NCI-H1930 (cell line): ENCODE measurements around the gene FAAP20.
A peak's percentile ranks its signal among the peaks of the same experiment; 100 is the strongest.

Source experiments
- DNase-seq, 2 experiments: peaks; one replicate each; lab custom pipeline; 2025; lab: John Stamatoyannopoulos, UW

FAAP20 gene

DNA sequence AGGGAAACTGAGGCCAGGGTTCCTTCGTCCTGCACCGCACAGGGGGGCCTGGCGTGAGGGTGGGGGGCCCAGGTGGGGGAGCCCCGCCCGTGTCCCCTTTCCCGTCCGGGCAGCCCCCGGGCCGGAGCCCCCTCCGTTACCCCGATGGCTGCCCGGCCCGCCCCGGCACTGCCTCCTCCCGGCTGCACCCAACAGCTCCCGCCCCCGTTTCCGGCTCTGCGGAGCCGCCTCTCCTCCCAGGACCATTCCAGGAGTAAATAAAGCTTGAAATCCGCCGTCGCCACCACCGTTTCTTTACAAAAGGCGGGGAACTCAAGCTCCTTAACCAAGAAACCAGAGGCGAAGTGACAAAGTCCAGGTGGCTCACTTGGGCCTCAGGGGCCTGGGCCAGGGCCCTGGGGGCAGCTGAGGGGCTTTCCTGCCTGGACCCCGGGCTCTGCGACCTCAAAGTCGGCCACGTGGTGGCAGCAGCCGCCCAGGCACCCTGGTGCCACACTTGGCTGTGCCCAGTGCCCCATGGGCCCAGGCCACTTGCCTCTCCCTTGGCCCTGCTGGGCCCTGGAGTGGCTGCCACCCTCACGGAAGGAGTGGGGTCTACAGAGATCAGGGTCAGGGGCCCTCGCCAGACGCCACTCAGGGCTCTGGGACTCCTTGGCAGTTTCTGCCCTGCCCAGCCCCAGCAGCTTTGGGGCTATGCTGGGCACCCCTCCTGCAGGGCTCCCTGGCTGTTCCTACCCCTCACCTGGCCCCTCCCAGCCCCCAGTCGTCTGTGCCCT is 514 bp upstream of the FAAP20 start:
- peak; percentile 58 to 65 for DNase-seq

DNA sequence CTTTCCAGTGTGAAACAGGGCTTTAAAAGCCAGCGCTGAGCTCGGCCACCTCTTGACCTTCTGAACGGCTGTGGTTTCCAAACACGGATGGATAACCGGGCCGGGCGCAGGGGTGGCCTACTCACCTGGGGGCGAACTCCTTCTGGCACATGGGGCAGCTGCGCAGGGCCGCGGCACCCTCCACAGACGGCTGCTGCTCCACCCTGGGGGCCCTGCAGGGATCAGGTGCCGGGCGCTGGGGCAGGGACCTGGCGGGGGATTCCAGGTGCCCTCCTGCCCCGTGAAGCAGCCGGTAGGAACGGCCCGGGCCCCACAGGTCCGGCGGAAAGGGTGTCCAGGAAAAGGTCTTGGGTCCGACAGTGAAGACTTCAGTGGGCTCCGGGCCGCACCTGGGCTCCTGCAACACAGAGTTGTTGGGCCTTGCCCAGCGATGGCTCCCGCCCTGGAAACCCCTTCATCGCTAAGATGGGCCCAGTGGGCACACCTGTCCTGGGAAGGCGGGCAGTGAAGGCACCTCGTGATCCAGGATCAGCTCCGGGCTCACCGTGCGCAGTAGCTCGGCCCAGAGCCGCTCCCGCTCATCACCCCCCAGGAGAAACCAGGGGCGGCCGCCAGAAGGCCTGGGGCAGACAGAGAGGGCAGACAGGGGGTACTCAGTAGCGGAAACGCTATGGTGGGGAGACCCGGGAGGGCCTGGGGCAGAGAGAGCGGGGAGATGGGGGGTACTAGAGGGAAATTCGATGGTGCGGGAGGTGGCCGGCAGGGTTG is 874 bp downstream of the FAAP20 start:
- DNase-seq: no peak

DNA sequence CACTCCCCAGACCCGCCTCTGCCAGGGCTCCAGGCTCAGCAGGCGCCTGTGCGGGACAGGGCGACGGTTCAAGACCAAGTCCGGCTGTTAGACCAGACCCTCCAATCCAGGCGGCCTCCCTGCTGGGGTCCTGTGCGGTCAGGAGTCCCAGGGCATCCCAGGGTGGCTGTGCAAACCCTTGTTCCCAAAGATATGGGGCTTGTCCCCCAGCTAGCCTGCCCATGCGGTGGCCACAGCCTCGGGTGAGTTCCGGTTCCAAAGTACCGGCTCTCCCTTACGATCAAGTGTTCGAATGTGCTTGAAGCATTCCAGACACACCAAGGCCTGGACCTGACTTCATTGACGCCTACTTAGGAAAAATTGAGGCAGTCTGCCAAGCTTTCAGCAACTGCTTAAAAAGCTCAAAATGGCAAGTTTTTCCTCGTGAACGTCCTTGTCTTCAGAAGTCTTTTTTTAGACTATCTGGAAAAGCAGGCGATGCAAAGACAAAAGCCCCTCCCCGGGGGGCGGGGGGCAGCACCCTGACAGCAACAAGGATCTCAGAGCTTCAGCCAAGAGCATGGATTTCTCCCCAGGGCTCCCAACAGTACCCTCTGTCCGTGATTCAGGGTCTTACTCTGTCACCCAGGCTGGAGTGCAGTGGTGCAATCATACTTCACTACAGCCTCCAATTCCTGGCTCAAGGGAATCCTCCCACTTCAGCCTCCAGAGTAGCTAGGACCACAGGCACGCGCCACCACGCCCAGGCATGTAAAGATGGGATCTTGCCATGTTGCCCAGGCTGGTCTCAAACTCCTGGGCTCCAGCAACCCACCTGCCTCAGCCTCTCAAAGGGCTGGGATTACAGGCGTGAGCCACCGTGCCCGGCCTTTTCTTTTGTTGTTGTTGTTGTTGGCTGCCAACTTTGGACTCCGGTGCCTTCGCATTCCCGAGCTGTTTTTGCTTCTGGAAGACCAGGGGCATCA is 2.3 kb downstream of the FAAP20 start:
- DNase-seq: no peak

DNA sequence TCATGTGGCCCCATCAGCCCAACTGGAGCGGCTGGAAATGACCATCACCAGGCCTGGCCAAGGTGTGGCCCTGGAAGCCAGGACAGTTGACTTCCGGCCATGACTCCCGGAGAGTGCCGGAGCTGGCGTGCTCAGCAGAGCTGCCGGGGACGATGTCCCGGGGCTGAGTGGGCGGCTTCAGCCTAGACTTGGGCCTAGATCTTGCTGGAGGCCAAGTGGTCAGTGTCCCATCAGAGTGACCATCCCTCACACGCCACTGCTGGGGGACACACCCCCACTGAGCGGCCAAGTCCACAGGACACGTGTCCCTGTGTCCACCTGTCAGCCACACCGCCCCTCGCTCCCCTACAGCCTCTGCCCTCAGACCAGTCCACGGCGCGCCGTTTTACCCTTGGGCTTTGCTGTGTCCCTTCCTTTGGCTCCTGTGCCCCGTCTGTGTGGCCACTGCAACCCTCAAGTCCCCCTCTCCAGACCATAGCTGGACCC is 4.0 kb downstream of the FAAP20 start:
- DNase-seq: no peak

DNA sequence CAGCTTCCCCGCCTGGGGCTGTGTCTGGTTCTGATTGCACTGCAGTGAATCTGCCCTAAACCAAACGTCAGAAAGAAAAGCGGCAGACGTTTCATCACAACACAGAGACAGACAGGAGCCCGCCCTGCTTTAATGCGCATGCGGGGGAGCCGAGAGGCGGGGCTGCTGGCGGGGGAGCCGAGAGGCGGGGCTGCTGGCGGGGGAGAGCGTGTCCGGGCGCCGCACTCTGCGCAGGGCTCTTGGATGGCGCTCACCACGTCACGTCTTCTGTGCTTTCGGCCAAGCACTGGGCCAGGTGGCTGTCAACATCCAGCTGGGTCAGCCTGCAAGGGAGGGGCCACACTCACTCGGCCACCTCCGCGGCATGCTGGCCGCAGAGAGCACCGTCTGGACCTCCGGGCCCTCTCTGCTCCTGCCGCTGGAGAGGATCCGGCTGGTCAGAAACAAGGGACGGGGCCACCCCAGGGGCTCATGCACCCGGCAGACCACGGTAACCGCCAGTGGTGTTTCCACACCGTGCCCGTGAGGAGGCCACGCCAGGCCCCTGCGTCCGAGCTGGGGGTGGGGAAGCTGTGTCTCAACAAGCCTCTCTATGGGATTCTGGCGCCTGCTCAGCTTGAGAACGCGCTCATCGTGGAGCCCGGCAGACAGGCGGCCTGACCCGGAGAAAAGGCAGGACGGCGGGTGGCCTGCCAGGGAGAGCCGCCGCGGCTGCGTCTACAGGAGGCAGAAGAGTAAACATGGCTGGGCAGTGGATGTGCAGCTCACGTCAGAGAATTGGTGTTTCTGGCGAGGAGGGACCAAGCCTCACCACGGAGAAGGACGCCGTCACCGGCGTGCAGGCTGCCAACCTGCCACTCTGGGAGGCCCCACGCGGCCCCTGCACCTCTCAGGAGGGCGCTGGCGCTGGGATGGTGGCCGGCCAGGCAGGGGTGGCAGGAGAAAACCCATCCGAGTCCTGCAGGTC is 4.8 kb downstream of the FAAP20 start:
- peak; percentile 53 to 75 for DNase-seq

DNA sequence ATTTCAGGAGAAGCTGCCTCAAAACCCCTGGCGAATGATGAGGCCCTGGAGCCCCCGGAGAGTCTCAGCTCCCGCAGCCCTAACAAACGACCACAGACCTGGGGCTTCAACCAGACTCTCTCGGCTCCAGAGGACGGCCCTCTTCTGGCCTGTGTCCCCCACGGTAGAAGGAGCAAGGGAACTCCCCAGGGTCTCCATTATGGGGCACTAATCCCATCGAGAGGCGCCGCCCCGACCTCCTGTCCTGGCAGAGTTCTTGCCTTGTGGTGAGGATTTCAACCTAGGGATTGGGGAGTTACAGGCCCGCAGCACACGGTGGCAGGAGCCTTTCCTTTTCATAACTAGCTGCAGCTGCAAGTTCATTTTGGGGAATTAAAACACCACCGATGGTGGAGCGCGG is 6.2 kb downstream of the FAAP20 start:
- DNase-seq: no peak

DNA sequence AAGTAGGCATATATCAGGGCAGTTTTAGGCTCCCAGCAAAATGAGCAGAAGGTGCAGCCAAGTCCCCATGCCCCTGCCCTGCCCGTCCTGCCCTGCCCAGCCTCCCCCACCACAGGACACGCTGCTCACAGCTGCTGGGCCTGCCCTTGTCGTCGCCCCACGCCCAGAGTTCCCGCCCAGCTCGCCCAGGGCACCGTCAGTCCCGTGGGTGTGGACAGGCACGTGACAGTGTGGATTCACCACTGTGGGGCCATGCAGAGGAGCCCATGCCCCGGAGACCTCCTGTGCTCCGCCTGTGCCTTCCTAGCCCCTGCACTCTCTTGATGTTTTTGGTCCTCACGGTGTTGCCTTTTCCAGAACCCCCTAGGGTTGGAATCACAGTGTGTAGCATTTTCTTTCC is 7.0 kb downstream of the FAAP20 start:
- no peak for DNase-seq

DNA sequence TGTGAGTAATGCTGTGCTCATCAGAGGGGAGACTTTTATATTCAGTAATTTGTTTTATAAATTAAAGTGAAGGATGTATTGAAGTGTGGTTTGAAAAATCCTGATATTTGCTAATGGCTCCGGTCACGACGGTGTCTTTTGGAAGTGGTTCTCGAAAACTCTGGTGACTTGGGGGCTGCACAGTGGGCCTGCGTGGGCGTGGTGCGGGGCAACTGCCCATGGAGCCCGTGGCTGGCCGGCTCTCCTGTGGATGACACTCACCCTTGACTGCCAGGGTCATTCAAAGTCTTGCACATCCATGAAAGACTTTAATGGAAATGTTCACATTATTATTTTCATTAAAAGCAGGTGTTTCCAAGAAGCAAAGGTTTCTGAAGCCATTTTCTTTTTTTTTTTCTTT is 7.7 kb downstream of the FAAP20 start:
- no peak for DNase-seq

DNA sequence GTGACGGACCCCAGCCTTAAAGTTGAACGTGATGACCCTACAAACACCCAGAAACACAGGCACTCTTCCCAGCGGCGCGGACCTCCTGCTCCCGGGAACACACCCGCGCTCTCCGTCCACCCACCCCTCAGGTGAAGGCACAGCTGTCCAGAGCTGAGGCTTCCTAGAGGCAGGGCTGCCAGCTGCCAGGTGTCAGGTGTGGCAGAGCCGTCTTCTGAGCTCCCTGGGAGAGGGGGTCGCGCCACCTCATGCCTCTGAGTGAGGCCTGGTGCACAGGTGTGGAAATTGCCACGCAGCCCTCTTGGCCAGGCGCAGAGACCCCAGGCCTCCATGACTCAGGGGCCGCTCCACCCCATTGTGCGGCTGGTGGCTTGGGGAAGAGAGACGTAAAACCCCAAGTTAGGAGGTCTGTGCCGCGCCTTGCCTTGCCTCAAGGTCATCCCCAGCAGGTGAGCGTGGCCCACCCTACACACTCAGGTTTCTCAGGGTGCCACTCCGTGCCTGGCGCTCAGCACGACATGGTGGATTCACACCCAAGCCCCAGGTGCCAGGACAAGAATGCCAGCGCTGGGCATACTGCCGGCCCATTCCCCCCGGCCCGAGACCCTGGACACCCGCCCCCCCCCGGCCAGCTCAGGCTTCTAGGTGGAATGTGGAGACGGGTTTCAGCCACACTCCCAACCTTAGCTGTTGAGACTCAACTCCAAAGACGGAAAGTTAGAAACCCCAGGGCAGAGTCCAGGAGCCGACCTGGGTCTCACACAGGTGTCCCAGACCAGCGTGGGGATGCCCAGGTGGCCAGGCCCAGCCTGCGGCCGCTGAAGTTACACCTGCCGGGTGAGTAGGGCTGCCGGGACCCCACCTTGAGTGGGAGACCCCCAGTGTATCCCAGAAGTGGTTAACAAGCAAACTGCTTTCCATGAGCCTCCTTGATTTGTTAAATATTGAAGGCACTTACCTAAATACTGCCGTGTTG is 8.4 kb downstream of the FAAP20 start:
- DNase-seq: no peak

DNA sequence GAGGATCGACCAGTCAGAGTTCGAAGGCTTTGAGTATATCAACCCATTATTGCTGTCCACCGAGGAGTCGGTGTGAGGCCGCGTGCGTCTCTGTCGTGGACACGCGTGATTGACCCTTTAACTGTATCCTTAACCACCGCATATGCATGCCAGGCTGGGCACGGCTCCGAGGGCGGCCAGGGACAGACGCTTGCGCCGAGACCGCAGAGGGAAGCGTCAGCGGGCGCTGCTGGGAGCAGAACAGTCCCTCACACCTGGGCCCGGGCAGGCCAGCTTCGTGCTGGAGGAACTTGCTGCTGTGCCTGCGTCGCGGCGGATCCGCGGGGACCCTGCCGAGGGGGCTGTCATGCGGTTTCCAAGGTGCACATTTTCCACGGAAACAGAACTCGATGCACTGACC is 9.6 kb downstream of the FAAP20 start:
- DNase-seq: no peak

DNA sequence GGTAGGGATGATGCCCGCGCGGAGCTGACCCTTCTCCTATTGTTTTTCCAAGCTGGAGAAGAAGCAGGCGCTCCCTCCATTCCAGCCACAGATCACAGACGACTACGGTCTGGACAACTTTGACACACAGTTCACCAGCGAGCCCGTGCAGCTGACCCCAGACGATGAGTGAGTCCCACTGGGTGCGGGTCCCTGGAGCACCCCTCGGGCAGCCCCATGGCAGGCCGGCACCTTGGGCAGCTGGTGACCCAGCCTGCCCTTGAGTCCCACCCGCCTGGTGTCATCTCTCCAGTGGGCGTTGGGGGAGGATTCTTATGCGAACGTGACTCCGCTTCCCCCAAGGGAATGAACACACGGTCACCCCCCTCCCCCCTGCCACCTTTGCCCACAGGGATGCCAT is 10.0 kb downstream of the FAAP20 start:
- DNase-seq: no peak

DNA sequence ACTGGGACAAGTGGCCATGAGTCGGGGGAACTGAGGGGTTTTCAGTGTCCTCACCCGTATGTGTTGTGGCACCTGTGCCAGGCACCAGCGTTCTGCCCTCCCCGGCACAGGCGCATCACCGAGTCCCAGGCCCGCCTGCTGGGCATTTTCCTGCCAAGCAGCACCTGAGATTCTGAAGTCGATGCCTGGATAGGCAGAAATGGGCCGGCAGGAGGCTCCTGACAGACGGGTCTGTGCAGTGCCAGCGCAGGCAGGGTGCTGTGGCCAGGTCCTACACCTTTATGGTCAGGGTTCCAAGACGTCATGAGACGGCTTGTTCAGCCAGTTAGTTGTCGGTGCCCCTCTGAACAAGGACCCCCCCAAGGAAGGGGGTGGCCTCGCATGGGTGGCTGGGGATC is 10.6 kb downstream of the FAAP20 start:
- no peak for DNase-seq

DNA sequence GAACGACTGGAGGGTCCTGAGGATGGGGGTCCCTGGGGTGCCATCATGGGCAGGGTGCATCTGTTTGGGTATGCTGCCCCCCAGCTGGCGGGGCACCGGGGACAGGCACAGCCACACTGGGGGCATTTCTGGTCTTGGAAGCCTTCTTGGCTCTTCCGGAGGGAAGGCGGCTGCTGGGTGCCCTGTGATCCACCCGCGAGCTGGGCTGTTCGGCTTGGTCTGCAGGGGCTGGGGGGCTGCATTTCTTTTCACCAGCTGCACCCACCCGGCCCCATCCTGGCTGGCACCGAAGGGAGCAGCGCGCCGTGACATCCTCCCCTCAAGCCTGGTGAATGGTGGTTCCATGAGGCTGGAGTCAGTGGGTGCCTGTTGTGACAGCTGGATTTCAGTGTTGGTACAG is 12.2 kb downstream of the FAAP20 start:
- no peak for DNase-seq

DNA sequence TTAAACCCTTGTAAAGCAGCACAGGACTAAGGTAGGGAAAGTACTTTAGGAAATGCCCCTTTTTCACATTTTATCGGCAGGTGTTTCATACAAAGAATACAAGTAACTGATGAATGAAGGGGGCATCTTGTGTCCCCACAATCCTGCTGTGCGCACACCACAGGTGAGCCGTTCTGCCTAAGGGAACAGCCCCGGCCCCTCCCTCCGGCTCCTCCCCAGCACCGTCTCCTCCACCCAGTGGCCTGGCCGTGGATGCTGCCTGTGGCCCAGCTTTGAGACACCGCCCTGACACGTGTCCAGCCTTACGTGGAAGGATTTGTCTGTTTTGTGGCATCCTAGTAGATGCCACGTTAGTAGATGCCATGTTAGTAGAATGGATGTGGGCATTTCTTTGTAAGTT is 12.8 kb downstream of the FAAP20 start:
- DNase-seq: no peak

DNA sequence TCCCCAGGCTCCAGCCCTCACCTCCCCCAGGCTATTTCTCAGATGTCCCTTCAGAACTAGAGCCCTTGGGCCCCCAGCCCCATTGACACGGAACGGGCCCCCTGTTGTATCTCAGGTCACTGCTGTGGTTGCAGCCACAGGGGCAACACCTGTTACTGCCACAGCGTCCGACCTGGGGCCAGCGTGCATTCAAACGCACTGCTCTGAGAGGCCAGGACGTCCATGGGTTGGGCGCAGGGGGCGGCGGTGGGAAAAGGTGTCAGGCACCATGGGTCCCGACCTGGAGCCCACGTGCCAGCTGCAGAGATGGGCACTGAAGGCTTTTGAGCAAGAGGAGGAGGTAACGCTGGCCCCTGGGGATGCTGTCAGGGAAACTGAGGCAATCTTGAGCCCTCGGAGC is 13.3 kb downstream of the FAAP20 start:
- DNase-seq: no peak

DNA sequence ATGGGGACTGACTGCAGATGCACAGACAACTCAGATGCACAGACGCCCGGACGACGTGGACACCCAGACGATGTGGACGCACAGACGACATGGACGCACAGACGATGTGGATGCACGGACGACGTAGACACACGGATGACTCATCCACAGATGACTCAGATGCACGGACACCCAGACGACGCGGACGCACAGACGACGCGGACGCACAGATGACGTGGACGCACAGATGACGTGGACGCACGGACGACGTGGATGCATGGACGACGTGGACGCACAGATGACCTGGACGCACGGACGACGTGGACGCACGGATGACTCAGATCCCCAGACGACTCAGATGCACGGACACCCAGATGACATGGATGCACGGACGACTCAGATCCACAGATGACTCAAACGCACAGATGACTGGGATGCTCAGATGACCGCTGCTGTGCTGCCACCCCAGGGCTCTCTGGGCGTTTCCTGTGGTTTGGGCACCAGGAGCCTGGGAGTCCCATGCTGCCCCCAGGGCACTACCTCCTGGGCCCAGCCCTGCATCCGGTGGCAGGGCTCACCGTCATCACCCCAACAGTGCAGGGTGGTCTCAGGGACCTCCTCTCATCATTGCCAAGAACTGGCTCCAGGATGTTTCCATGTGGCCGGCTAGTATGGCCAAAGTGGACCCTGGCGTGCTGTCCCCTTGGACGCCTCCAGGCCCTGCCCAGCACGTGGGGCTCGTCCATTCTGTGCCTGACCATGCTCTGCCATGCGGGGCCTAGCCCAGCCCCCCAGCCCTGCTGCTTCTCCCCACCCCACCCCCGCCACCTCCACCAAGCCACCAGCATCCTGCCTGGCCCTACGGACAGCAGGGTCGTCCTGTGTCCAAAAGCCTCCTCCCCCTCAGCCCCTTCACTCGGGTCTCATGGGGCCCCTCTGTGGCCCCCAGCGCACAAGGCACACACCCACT is 14.0 kb downstream of the FAAP20 start:
- no peak for DNase-seq

DNA sequence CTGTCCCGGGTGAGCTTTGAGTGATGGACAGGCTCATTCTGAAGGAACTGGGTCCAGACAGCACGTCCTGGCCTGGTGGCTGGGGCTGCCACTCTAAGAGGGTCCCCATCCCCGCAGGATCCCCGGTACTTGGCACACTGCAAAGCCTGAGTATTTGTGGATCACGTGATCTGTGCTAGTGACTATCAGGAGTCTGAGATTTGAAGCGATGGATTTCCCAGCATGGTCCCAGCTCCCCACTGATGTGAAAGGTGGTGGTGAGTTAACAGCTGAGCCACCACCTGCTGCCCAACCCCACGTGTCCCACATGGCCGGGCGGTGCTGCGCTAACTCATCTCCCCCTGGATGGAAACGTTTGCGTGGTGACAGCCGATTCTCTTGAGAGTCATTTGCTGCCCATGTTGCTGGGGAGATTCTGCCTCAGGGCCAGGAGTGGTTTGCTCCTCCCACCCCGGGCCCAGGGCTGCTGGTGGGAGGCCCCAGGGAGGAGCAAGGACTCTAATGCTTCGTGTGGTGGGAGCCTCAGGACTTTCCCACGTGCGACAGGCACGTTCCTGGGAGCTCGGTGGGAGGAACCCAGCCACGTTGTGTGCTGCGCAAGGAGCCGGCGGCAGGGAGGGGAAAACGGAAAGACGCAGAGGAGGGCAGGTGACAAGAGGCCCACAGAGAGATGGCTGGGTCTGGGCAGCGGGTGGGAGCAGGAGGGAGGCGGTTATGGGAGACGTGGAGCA is 15.1 kb downstream of the FAAP20 start:
- DNase-seq: no peak

DNA sequence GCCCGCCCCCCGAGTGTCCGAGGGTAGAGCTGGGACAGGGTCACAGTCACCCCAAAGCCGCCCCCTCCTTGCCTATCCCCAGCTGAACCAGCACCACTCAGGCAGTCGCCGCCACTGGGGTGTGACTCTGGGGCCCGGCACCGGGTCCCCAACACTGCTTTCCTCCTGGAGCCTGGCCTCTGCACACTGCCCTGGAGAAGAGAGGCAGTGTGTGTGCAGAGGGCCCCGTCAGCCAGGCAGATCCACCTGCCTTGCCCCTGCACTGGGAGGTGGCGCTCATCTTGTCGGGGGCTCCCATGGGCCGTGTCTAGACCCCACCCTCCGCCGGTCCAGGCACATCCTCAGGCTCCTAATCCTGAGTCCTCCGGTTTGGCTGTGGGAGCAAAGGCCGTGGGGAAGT is 15.7 kb downstream of the FAAP20 start:
- DNase-seq: no peak
